ENCODE results near the gene CYB5B. TPM values are rescaled to one million over a fixed set of nuclear protein-coding genes. Genes with fewer than 3 reads are reported as not detected.

The CYB5B gene
- total RNA-seq, 2 donors from 2014 or later: 60.8 to 62.0 TPM

DNA sequence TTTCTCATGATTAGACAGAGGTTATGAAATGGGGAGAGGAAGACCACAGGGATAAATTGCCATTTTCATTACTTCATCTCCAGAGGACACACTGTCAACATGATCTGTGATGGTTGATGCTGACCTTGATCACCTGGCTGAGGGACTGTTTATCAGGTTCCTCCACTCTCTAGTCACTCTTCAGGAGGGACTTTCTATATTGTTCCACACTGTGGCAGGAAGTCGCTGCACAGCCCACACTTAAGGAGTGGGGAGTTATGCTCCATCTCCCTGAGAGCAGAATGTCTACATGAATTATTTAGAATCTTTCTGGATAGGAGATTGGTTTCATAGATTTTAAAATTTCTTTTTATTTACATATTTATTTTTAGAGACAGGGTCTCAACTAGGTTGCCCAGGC, 46.7 kb downstream of the CYB5B start:
- intact Hi-C loops (cut with DNase I): no loop called here
- DNase-seq: no peak
- no peak for ATAC-seq

DNA sequence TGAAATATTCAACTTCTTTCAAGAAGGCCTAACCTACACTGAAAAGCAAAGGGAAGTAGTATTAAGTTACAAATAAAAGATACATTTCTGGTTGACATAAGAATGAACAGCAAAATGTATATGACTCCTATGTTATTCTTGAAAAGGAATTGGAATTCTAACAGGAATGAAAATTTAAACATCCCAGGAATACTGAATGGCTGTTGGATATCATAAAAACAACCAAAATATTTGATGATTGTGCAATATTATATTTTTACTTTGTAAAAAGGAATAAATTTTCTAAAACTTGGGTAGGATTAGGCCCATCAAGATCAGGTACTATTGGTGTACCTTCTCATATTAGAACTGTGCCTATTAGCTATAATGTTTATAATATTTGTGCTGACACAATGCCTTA, 50.0 kb downstream of the CYB5B start:
- DNase-seq (no peak), ATAC-seq (no peak)
- intact Hi-C loops (cut with DNase I): no loop called here

DNA sequence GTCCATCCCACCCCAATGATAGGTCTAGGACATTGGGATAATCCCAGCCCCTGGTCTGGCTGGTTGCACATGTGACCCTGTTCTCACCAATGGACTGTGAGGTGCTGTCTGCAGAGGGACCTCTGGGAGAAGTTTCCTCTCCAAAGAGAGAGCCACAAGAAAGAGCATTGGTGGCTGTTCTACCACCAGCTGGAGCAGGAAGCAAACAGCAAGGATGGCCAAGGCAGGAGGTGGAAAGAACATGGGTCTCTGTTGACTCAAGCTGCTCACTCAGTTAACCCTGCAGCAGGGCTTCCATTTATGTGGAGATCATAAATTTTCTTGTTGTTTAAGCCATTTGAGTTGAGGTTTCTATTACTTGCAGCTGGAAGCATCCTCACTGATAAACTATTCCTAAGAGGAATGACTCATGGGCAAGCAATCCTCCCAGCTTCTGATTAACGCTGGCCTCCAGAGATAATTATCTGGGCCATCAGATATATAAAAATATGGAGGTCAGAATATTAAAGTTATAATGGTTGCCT, 52.6 kb downstream of the CYB5B start:
- intact Hi-C loops (cut with DNase I): no loop called here
- DNase-seq: no peak
- peak; percentile 50 to 51 for ATAC-seq

DNA sequence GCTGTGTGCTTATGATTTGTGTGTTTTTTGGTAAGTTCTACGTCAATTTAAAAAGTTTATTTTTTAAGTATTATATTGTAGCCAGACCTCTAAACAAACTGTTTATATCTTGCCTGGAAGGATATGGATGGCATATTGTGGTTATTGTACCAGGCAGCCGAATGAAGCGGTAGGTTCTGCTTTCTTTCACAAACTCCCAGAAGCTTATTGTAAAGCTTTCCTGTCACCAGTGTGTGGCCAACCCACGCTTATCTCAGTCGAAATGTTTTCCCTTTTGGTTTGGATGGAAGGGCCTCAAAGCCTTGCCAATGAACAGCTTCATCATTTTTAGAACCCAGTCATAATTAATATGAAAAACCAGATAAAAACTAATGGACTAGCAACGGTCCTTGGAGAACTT, 53.1 kb downstream of the CYB5B start:
- ATAC-seq (no peak), DNase-seq (no peak)
- intact Hi-C loops (cut with DNase I): no loop called here

DNA sequence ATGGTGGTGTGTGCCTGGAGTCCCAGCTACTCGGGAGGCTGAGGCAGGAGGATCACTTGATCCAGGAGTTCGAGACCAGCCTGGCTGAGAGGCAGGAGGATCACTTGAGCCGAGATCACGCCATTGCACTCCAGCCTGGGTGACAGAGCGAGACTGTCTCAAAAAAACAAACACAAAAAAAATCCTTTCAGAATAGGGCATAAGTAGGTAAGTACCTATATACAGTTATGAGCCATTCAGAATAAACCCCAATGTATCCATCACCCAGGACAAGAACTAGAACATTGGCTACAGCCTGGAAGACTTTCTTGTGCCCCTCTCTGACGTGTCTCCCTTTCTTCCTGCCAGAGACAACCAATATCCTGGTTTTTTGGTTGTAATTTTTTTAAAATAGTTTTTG, 54.3 kb downstream of the CYB5B start:
- DNase-seq (no peak), ATAC-seq (no peak)
- intact Hi-C loops (cut with DNase I): no loop called here

DNA sequence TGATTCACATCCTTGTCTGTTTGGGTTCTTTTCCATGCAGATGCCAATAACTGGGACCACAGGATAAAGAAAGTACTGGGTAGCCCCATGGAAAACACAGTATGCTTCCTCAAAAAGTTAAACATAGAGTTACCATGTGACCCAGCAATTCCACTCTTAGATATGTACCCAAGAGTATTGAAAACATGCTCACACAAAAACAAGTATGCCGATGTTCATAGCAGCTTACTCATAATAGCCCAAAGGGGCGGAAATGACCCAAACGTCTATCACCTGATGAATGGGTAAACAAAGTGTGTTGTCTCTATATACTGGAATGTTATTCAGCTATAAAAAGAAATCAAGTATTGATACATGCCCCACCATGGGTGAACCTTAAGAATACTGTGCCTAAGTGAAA, 55.4 kb downstream of the CYB5B start:
- ATAC-seq (no peak), DNase-seq (no peak)
- intact Hi-C loops (cut with DNase I): loop anchor here (10.0 kb wide), 2 partner anchors 85 kb away; partner anchors contain the start of gene NFAT5 (in 1 of the 2)

DNA sequence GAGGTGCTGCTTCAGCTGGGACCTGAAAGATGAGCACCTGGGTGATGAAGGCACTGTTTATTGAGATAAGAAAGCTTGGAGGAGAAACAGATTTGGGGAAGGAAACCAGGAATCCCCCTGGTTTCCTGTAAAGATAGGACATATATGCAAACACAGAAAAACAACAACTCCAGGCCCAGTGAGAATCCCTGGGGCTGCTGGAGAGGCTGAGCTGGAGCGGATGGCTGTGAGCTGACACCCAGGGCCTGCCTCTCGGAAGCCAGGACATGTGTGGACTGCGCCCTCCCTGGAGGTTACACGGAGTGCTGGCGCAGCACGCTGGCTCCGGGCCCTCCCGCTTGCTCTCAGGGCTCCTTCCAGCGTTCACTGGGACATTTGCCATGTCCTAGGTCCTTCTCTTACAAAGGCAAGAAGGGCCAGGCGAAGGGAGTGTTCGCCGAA, 57.5 kb downstream of the CYB5B start:
- ATAC-seq (peak; percentile 95 to 97), DNase-seq (peak; percentile 90)
- intact Hi-C loops (cut with DNase I): loop anchor here (10.0 kb wide), 2 partner anchors 83 to 87 kb away; partner anchors contain the start of gene NFAT5 (in 1 of the 2)

DNA sequence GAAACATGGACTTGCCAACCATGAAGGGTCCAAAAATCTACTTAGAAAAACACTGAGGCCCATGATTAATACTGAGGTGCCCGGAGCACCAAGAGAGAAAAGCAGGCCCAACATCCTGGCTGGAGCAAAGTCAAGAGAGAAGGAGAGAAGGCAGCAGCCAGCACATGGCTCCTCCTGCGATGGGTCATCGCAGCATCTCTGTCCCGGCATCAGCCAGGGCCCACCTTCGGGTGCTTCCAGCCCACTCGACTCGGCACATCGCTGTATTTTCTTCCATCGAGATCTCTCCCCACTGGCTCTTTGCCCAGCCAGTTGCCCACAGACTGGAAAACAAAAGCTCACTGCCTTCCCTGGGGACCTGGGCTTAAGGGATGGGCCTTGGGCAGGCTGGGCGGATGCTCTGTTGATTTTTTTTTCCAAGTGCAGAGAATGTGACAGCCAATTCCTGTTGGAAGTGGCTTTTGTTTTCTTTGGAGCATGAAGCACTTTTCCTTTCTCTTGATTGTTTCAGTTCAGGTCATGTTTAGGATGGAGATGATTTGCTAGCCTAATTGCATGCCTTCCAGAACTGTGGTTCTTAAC, 58.1 kb downstream of the CYB5B start:
- DNase-seq (peak; percentile 87), ATAC-seq (peak; percentile 80 to 85)
- intact Hi-C loops (cut with DNase I): loop anchor here (10.0 kb wide), 2 partner anchors 82 to 88 kb away; partner anchors contain the start of gene NFAT5 (in 1 of the 2)

DNA sequence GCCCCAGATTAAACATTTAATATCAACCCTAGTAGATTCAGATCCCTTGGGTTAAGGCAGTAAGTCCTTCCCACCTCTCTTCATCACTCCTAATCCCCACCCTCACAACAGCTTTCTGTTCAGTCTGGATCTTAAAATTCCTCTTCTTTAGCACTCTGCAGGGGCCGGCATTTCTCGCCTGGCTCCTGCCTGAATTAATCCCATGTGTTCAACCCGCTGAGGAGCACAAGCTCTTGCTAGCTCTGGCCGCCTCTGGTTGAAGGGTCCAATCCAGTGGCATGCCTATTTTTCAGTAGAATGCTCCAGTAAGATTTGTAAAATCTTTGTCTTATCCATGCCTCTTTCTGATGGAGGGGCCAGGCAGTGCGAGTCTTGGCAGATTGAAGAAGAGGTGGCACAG, 59.2 kb downstream of the CYB5B start:
- intact Hi-C loops (cut with DNase I): loop anchor here (10.0 kb wide), 2 partner anchors 81 to 89 kb away; partner anchors contain the start of gene NFAT5 (in 1 of the 2)
- peak in 1 of 2 donors; percentile 4 for ATAC-seq
- no peak for DNase-seq

DNA sequence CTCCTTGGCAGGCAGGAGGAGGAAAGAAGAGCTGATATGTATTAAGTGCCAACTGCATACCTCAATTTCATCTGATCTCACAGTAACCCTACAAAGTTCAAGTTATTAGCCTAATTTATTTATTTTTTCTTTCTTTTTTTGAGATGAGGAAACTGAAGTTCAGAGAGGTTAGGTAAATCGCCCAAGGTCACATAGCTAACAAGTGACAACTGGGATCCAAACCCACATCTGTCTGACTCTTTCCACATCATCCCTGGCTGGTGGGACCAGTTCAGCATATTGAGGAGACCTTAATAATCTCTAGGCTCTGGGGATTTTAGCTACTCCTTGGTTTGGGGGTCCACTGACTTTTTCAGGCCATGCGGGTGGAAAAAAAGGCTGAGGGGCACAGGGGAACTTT, 60.9 kb downstream of the CYB5B start:
- DNase-seq: no peak
- no peak for ATAC-seq
- intact Hi-C loops (cut with DNase I): loop anchor here (10.0 kb wide), 2 partner anchors 79 to 91 kb away; partner anchors contain the start of gene NFAT5 (in 1 of the 2)

DNA sequence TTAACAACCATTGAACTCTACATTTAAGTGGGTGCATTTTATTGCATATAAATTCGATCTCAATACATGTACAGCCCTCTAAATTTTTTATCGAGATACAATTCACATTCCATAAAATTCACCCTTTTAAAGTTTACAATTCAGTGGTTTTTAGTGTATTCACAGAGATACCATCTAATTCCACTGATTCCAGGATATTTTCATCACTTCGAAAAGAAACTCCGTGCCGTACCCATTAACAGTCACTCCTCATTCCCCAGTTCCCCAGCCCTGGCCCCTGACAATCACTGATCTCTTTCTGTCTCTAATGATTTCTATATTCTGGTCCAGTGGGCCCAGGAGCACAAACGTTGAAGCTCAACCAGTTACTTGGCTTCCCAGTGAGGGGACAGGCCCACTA, 61.4 kb downstream of the CYB5B start:
- DNase-seq: no peak
- intact Hi-C loops (cut with DNase I): loop anchor here (10.0 kb wide), 2 partner anchors 79 to 91 kb away; partner anchors contain the start of gene NFAT5 (in 1 of the 2)
- no peak for ATAC-seq

DNA sequence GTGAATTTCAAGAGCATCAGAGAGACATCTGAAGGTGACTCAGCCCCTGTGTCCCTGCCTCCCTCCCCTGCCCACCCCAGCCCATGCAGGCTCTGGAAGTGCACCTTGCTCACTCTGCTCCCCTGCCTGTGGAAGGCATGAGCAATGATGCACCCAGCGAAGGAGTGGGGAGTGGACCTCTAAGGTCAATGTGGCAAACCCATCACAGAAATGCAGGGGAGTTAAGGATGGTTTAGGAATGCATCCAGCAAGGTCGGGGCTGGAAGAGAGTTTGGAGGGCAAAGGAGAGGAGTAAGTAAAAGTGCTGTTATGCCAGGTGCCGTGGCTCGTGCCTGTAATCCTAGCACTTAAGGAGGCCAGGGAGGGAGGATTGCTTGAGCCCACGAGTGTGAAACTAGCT, 61.9 kb downstream of the CYB5B start:
- DNase-seq: no peak
- intact Hi-C loops (cut with DNase I): loop anchor here (10.0 kb wide), 2 partner anchors 79 to 91 kb away; partner anchors contain the start of gene NFAT5 (in 1 of the 2)
- no peak for ATAC-seq

DNA sequence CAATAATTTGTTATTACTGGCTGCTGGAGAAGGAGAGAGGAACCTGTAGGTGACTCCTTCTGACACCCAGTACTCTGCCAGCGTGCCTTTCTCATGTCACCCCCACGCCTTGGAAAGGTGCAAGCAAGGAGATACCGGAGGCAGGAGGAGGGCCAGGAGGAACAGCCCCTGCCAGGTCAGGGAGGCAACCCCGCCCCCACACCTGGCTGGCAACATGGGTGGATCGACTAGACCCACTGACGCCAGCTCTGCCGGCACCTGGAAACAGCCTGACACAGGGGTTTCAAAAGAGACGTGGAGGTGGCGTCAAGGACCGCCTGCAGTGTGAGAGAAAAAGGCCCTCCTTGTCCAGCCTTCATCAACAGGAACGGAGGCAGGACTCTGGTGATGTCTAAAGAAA, 62.3 kb downstream of the CYB5B start:
- intact Hi-C loops (cut with DNase I): loop anchor here (10.0 kb wide), 2 partner anchors 78 to 92 kb away; partner anchors contain the start of gene NFAT5 (in 1 of the 2)

DNA sequence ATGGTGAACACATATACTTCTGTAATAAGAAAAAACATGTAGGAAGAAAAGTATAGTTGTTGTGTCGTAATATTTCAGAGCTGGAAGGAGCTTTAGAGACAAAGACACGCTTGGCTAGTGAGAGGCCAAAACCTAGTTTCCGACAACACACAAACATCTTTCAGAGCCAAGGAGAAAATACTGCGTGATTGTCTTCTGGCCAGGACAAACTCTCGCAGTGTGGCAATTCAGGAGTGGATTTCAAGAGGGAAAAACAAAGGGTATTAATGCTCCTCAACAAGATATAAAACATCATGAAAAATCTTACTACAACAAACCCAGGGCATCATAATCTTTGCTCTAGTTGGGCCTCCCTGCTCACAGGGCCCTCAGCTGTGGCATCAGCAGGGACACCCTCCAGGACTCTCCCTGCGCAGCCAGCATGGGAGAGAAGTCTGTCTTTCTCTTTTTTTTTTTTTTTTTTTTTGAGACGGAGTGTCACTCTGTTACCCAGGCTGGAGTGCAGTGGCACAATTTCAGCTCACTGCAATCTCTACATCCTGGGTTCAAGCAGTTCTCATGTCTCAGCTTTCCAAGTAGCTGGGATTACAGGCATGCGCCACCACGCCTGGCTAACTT, 66.4 kb downstream of the CYB5B start:
- peak in 1 of 2 donors; percentile 41 for ATAC-seq
- intact Hi-C loops (cut with DNase I): loop anchor here in 1 of 2 donors (10.0 kb wide), 1 partner anchor 74 kb away; the partner anchor contains the start of gene NFAT5

More for the DNA sequence above, 62.3 kb downstream of the CYB5B start:
- ATAC-seq (no peak), DNase-seq (no peak)

DNA sequence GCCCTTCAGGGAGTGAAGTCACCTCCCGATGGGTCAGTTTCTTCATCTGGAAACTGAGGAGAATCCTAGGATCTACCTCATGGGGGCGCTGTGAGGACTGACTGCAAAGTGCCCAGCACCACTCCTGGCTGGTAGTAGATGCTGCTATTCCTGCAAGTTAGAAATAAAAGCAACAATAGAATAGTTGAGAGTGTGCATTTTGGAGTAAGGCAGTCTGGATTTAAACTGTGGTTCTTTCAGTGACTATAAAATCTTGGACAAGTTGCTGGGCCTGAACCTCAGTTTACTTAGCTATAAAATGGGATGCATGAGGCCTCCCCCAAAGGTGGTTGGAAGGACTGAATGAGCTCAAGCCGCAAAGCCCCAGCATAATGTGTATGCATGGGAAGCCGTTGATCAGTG, 70.6 kb downstream of the CYB5B start:
- ATAC-seq (no peak), DNase-seq (no peak)
- intact Hi-C loops (cut with DNase I): loop anchor here in 1 of 2 donors (10.0 kb wide), 1 partner anchor 70 kb away; the partner anchor contains the start of gene NFAT5

More for the DNA sequence above, 66.4 kb downstream of the CYB5B start:
- DNase-seq: no peak

DNA sequence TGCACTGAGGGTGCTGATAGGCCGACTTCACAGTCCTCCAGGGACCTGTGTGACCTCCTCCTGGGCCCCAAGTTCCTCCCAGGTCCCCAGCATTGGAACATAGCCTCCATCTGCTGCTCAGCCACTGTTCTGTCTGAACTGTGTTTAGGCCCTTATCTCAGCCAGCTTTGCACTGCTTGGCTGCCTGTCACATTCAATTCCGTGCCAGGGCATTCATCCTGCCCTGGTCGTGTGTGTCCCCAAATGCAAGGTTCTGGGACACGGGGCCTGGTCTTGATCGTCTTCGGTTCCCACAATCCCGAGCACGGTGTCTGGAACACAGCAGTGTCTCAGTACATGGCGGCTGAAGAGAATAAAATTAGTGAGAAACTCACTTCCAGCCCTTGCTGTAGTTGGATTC, 71.4 kb downstream of the CYB5B start:
- ATAC-seq (peak; percentile 74 to 87), DNase-seq (peak; percentile 34)
- intact Hi-C loops (cut with DNase I): loop anchor here in 1 of 2 donors (10.0 kb wide), 1 partner anchor 69 kb away; the partner anchor contains the start of gene NFAT5

DNA sequence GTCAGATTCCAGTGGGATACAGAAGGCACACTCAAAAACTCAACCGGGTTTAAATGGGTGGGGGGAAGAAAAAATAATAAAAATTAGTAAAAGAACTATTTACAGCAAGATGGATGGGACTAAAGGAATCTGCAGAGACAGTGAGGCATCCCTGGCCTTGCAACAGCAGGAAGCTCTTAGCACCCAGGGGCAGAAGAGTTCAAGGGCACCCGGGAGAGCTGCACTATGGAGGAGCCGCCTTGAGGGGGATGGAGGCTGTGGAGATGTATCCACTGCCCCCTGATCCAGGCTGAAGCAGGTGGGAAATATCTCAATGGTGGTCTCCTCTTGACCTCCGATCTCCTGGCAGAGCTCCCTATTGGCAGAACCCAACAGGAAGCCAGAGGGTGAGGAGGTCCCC, 72.0 kb downstream of the CYB5B start:
- ATAC-seq (no peak), DNase-seq (no peak)
- intact Hi-C loops (cut with DNase I): loop anchor here in 1 of 2 donors (10.0 kb wide), 1 partner anchor 68 kb away; the partner anchor contains the start of gene NFAT5

DNA sequence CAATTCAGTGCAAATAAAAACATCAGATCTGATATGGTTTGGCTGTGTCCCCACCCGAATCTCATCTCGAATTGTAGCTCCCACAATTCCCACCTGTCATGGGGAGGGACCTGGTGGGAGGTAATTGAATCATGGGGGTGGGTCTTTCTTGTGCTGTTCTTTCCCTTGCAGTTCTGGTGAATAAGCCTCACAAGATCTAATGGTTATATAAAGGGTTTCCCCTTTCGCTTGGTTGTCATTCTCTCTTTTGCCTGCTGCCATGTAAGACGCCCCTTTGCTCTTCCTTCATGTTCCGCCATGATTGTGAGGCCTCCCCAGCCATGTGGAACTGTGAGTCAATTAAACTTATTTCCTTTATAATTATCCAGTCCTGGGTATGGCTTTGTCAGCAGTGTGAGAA, 72.5 kb downstream of the CYB5B start:
- intact Hi-C loops (cut with DNase I): loop anchor here in 1 of 2 donors (10.0 kb wide), 1 partner anchor 68 kb away; the partner anchor contains the start of gene NFAT5
- DNase-seq (no peak), ATAC-seq (no peak)

DNA sequence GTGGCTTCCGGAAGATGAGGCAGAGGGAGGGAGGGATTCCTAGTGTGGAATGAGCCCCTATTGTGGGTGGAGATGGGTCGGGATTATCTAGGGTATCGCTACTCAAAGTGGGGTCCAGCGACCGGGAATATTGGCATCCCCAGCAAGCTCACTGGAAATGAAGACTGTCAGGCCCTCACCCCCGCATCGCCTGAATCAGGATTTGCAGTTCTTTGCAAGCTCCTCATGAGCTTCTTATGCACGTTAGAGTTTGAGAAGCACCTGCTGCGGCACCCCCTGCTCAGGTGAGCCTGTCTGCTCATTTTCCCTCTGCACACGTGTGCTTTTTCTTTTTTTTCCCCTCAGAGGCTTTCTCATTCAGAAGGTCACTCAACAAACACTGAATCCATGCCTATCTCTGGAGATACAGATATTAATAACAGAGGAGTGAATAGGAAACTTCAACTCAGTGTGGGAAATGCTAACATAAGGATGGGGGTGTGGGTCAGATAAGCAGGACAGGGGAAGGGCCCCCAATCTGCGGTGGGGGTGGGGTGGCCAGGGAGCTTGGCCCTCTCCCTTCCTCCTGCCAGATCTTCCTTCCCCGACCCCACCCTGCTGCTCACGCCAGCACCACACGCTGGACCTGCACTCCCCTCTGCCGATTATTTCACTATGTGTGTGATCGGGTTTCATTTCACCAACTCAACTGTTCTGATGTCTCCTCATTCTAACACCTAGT, 73.6 kb downstream of the CYB5B start:
- intact Hi-C loops (cut with DNase I): loop anchor here in 1 of 2 donors (10.0 kb wide), 1 partner anchor 67 kb away; the partner anchor contains the start of gene NFAT5
- ATAC-seq (no peak), DNase-seq (no peak)
